GM12873 (cell line): ENCODE results near the gene DUXB.

ENCODE experiments used
- TF ChIP-seq, protein P1 (sequence below): IDR thresholded peaks from 2 replicates; pipeline ENCODE4 v1.5.1; 2012; ENCODE audit warnings: low read depth, mild to moderate bottlenecking, moderate library complexity, low read length, control low read depth; ENCODE audit not compliant: insufficient read depth; ENCODE audit errors: missing control alignments

Gene DUXB

DNA sequence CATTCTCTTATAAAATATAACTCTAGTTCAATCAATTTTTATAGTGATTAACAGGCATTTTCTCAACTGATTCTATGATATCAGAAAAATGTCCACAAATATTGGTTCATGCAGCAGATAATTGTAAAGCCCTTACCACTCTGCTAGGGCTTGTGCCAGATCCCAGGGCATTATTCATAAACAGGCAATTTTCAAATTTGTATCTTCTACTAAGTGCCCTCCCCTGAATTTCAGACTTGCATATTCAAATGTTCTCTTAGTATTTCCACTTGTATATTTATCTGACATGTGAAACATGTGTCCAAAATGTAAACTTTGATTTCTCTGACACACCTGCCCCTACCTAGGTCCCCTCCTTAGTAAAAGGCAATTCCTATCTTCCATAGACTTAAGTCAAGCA is 33.8 kb downstream of the DUXB start:
- TF ChIP-seq, protein P1, sequence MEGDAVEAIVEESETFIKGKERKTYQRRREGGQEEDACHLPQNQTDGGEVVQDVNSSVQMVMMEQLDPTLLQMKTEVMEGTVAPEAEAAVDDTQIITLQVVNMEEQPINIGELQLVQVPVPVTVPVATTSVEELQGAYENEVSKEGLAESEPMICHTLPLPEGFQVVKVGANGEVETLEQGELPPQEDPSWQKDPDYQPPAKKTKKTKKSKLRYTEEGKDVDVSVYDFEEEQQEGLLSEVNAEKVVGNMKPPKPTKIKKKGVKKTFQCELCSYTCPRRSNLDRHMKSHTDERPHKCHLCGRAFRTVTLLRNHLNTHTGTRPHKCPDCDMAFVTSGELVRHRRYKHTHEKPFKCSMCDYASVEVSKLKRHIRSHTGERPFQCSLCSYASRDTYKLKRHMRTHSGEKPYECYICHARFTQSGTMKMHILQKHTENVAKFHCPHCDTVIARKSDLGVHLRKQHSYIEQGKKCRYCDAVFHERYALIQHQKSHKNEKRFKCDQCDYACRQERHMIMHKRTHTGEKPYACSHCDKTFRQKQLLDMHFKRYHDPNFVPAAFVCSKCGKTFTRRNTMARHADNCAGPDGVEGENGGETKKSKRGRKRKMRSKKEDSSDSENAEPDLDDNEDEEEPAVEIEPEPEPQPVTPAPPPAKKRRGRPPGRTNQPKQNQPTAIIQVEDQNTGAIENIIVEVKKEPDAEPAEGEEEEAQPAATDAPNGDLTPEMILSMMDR: no peak

DNA sequence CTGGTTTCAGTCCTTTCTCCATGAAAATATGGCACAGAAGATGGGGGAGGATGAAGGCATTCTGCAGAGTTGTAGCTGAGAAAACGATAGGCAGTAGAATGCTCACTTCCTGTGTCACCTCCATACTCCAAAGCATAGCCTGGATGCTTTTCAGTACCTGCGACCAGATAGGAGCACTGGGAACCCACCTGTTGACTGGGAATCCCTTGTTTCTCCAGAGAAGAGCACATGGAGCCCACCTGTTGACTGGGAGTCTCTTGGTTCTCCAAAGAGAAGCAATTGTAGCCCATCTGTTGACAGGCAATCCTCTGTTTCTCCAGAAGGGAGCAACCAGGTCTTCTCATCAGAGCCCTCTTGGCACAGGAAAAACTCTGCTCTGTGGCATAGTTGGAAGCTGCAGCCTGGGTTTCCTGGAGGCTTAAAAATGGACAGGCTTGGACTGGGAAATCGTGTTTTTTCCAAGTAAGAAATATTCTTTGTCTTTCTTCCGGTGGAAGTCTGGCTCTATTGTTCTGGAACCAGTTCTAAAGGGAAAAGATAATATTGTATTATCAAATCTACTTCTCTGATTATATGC is 40.4 kb downstream of the DUXB start:
- TF ChIP-seq, protein P1: no peak

DNA sequence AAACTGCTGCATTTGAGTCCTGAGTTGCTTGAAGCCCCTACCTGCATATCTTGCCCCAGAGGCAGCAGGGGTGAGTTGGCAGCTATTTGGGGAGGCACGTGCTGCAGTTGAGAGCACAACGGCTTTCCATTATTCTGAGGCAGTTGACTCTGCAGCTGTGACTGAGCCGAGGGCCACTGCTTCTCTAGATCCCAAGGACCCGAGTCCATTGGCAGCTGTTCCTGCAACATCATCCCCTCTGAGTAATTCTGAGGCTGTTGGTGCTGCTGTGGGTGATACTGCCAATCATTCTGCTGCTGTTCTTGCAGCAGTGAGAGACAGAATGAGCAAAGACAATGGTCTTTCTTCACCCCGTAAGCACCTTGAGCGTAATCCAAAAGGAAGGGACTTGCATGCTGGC is 40.9 kb downstream of the DUXB start:
- TF ChIP-seq, protein P1: no peak

DNA sequence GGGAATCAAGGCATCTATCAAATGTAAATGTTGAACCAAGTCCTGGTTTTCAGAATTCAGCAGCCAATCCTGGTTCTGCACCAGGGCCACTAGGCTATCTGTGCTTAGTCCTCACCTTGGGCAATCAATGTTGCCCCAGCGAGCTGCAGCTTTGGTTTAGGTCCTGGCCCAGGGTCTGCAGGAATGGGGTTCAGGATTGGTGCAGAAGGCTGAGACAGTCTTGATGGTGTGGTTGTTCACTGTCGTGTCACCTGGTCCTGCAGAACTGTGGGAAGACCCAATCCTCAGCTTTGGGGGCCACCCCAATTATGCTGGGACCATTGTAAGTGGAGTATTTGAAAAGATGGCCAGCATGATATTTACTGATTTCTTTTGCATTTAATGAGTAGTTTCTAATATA is 43.1 kb downstream of the DUXB start:
- TF ChIP-seq, protein P1: no peak

DNA sequence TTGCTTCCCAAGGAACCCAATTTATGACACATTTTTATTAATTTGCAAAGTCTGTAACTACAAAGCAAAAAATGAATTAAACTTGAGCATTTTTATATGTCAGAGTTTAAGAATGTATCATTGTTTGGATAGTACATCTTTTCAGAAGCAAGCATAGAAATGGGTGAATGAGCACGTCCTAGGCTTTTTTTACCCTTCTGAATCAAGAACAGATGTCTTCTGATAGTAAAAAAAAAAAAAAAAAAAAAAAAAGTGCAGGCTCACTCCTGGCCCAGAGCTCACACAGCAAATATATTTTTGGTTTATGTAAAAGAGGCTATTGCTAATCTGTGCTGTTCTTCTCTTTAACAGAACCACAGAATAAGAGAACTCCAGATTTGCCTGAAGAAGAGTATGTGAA is 47.3 kb downstream of the DUXB start:
- TF ChIP-seq, protein P1: no peak

DNA sequence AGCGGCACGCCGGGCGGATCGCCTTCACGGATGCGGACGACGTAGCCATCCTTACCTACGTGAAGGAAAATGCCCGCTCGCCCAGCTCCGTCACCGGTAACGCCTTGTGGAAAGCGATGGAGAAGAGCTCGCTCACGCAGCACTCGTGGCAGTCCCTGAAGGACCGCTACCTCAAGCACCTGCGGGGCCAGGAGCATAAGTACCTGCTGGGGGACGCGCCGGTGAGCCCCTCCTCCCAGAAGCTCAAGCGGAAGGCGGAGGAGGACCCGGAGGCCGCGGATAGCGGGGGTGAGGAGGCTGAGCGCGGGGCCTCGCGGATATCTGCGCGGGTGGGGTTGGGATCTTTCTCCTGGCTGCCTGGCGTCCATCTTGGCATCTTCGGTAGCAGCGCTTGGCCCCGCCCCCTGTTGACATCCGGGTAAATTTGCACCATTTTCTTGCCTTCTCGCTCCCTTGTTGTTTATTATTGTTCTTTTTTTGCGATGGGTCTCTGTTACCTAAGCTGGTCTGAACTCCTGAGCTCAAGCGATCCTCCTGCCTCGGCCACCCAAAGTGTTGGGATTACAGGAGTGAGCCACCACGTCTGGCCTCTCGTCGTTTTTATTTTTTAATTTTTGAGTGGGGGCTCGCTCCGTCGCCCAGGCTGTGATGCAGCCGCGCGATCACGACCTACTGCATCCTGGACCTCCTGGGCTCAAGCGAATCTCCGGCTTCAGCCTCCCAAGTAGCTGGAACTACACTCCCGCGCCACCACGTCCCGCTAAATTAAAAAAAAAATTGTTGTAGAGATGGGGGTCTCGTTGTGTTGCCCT is 52.8 kb downstream of the DUXB start:
- TF ChIP-seq, protein P1: no peak

DNA sequence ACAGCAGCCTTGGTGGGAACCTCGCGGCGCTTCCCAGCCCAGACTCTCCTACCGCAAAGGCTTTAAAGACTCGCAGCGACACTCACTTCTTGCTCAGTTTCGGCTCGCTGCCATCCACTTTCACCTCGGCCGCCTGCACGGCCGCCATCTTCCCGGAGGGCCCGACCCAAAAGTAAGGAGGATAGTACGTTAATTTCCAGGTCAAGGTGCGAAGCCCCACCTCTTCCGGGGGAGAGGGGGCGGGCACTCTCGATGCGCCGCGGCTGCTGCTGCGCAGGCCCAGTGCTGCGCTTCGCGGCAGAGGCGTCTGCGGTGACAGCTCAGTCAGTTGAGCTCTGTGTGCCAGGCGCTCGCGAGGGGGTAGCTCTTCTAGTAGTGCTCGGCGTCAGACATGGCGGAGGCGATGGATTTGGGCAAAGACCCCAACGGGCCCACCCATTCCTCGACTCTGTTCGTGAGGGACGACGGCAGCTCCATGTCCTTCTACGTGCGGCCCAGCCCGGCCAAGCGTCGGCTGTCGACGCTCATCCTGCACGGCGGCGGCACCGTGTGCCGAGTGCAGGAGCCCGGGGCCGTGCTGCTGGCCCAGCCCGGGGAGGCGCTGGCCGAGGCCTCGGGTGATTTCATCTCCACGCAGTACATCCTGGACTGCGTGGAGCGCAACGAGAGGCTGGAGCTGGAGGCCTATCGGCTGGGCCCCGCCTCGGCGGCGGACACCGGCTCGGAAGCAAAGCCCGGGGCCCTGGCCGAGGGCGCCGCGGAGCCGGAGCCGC is 53.6 kb downstream of the DUXB start, which contains the start of the genes KARS1 and TERF2IP:
KARS1 (minus strand) TSS at position 174 of the 773 bp plus-strand sequence; CDS start at position 148, 26 bp downstream.
TERF2IP (plus strand) TSS at position 282 of the 773 bp plus-strand sequence; CDS start at position 392, 110 bp downstream.
- TF ChIP-seq, protein P1: no peak
